OCI-LY3 (cell line): ENCODE results near the gene SELENOO.
A peak's percentile ranks its signal among the peaks of the same experiment; 100 is the strongest.

Experiments
- H2AFZ ChIP-seq: fragments of 200-600, 300-600 bp; shearing (Covaris generic); 2 replicates; pipeline ENCODE4 v1.6.0; 2014; ENCODE audit warnings: antibody characterized with exemption, low read depth, low read length
- H3K27ac ChIP-seq: fragments of 200-600, 300-600 bp; sonication (generic); 2 replicates; pipeline ENCODE4 v1.5.1; 2014; ENCODE audit warnings: mild to moderate bottlenecking, low read length, moderate library complexity, mixed read lengths
- H3K27me3 ChIP-seq: fragments of 200-600, 300-600 bp; sonication (generic); 2 replicates; pipeline ENCODE4 v1.6.1; 2014; ENCODE audit warnings: low read depth, low read length, mixed read lengths
- H3K36me3 ChIP-seq: fragments of 200-600, 300-600 bp; sonication (generic); replicated peaks from 2 replicates; pipeline ENCODE3; 2014; ENCODE audit warnings: low read depth, low read length, mixed read lengths
- H3K4me1 ChIP-seq: fragments of 300-600, 200-600 bp; sonication (generic); 2 replicates; pipeline ENCODE4 v1.6.1; 2014; ENCODE audit warnings: low read length, mixed read lengths
- H3K4me2 ChIP-seq: fragments of 200-600, 300-600 bp; sonication (generic); 2 replicates; pipeline ENCODE4 v1.6.1; 2014; ENCODE audit warnings: low read length, mixed read lengths
- H3K4me3 ChIP-seq: fragments of 300-600, 200-600 bp; sonication (generic); 2 replicates; pipeline ENCODE4 v1.5.1; 2014; ENCODE audit warnings: antibody characterized with exemption, mild to moderate bottlenecking, low read length, moderate library complexity
- H3K79me2 ChIP-seq: fragments of 300-600, 200-600 bp; shearing (Covaris generic); 2 replicates; pipeline ENCODE4 v1.6.1; 2014; ENCODE audit warnings: mild to moderate bottlenecking, low read length, mixed read lengths
- H3K9ac ChIP-seq: fragments of 300-600, 200-600 bp; shearing (Covaris generic); 2 replicates; pipeline ENCODE4 v1.6.0; 2014; ENCODE audit warnings: mild to moderate bottlenecking, low read length, moderate library complexity
- H3K9me3 ChIP-seq: fragments of 200-600, 300-600 bp; shearing (Covaris generic); 2 replicates; pipeline ENCODE4 v1.6.1; 2014; ENCODE audit warnings: low read length, mixed read lengths; ENCODE audit not compliant: insufficient read depth
- H4K20me1 ChIP-seq: fragments of 200-600, 300-600 bp; sonication (generic); 2 replicates; pipeline ENCODE4 v1.6.1; 2016; ENCODE audit warnings: low read length, mixed read lengths; ENCODE audit not compliant: insufficient read depth
- EZH2phosphoT487 ChIP-seq: fragments of 200-600 bp; shearing (Covaris generic); IDR thresholded peaks from 2 replicates; pipeline ENCODE4 v1.6.1; 2018; ENCODE audit warnings: antibody characterized with exemption, mixed run types, low read depth
- TF ChIP-seq, protein P1 (sequence below): fragments of 200-600, 300-600 bp; sonication (generic); IDR thresholded peaks from 2 replicates; pipeline ENCODE4 v1.5.1; 2014; ENCODE audit warnings: antibody characterized with exemption, low read length, low read depth

Gene SELENOO

DNA sequence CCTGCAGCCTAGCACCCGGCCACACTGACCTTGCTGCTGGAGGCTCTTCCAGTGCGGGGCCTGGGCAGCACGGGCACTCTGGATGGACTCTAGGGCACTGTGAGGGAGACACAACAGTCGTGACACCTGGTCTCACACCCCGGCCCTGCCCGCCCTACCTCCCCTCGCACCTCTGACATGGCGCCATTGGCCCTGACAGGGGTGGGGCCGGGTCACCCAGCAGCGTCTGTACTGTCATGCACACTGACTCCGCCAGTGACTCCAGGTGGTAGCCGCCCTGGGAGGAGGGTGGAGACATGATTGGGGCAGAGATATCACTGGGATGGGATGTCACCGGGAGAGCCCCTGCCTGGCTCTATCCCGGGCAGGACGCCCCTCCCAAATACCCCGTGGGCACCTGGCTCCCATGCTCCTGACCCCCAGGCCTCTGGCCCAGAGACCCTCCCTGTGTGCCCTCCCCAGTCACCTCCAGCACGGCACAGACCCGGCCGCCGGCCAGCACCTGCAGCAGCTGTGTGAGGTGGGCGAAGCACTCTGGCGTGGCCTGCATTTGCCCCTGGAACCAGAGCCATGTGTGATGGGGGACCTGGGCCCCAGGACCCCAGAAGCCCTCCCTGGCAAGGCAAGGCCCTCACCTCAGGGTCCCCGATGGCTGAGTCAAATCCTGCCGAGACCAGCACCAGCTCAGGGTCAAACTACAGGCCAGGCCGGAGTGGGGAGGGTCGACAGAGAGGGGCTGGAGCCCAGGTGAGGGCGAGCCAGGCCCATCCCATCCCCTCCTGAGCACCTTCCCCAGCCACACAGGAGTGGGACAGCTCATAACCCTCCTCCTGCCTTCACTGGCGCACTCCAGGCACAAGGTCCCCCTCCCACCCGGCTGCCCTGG lies 47.6 kb downstream of the SELENOO start:
- no peaks in the 10 kb centered on the region for H3K9me3 ChIP-seq
- no peaks in the 10 kb centered on the region for H4K20me1 ChIP-seq
- H3K4me2 ChIP-seq: peak overlapping the region; percentile 17; the same call in 1 of the 2 replicates
- TF ChIP-seq, protein P1, sequence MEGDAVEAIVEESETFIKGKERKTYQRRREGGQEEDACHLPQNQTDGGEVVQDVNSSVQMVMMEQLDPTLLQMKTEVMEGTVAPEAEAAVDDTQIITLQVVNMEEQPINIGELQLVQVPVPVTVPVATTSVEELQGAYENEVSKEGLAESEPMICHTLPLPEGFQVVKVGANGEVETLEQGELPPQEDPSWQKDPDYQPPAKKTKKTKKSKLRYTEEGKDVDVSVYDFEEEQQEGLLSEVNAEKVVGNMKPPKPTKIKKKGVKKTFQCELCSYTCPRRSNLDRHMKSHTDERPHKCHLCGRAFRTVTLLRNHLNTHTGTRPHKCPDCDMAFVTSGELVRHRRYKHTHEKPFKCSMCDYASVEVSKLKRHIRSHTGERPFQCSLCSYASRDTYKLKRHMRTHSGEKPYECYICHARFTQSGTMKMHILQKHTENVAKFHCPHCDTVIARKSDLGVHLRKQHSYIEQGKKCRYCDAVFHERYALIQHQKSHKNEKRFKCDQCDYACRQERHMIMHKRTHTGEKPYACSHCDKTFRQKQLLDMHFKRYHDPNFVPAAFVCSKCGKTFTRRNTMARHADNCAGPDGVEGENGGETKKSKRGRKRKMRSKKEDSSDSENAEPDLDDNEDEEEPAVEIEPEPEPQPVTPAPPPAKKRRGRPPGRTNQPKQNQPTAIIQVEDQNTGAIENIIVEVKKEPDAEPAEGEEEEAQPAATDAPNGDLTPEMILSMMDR: no peak
- TF ChIP-seq EZH2phosphoT487: no peak
- no peaks in the 10 kb centered on the region for H3K36me3 ChIP-seq
- H3K27ac ChIP-seq: no peak overlapping the region
- no peak overlapping the region for H2AFZ ChIP-seq
- peaks cover 20% of the 10 kb centered on the region; the same call in 1 of the 2 replicates for H3K4me1 ChIP-seq
- H3K9ac ChIP-seq: no peak overlapping the region
- no peak overlapping the region for H3K4me3 ChIP-seq
- peaks cover 23% of the 10 kb centered on the region for H3K79me2 ChIP-seq
- H3K27me3 ChIP-seq: no peaks in the 10 kb centered on the region

DNA sequence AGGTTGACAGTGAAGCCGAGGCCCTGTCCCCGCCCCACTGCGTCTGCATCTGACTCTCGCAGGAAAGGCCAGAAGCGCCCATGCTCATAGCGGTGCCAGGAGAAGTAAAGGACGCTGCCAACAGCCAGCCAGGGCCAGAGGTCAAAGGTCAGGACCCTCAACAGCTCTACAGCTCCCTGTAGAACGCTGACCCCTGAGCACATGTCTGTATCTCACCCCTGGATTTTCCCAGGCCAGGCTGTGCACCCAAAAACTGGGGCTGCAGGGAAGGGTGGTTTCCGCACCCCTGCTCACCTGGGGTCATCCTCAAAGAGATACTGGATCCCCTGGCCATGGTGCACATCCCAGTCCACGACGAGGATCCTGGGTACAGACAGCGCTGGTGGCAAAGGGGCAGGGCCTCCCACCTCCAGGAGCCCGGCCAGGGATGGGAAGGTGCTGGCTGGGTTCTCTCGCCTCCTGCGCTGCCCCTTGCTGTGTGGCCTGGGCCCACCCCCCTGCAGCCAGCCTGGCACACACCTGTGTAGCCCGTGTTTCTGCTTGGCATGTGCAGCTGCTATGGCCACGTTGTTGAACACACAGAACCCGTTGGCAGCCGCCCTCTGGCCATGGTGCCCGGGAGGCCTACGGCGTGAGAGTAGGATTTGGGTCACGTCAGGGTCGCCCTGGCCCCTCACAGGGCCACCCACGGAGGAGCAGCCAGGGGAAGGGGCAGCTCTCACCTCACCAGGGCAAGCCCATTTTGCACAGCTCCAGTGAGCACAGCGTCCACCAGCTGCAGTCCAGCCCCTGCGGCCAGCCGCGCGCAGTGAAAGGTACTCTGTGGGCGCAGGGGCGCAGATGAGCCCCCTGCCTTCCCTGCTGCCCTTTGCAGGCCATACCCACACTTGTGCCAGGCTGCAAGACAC lies 48.8 kb downstream of the SELENOO start:
- no peak overlapping the region for H3K9ac ChIP-seq
- H3K4me3 ChIP-seq: peak overlapping the region; percentile 98; the same call in 1 of the 2 replicates
- no peaks in the 10 kb centered on the region for H4K20me1 ChIP-seq
- peaks cover 20% of the 10 kb centered on the region; the same call in 1 of the 2 replicates for H3K4me1 ChIP-seq
- H3K36me3 ChIP-seq: no peaks in the 10 kb centered on the region
- TF ChIP-seq, protein P1: no peak
- no peak for TF ChIP-seq EZH2phosphoT487
- peak overlapping the region; percentile 79 for H3K4me2 ChIP-seq
- H3K79me2 ChIP-seq: peaks cover 12% of the 10 kb centered on the region
- no peaks in the 10 kb centered on the region for H3K9me3 ChIP-seq
- H3K27me3 ChIP-seq: no peaks in the 10 kb centered on the region
- no peak overlapping the region for H2AFZ ChIP-seq
- no peak overlapping the region for H3K27ac ChIP-seq

DNA sequence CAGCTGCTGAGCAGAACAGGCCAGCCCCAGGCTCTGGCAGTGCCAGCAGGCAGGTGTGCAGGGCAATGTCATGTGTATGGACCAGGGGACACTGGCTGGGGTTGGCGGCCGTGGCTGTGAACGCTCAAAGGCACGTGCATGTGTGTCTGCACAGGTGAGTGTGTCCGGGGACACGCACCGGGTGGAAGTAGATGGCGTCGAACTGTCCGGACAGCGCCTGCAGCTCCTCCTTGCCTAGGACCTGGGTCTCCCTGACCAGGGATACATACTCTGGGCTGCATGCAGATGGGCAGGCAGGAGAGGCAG lies 49.4 kb downstream of the SELENOO start:
- peaks cover 20% of the 10 kb centered on the region; the same call in 1 of the 2 replicates for H3K4me1 ChIP-seq
- peak overlapping the region; percentile 86 for H3K9ac ChIP-seq
- TF ChIP-seq EZH2phosphoT487: no peak
- TF ChIP-seq, protein P1: no peak

More for the DNA sequence above, 49.4 kb downstream of the SELENOO start:
- Histone ChIP-seq H3K9me3 (no peaks in the 10 kb centered on the region), H3K36me3 (no peaks in the 10 kb centered on the region), H3K27me3 (no peaks in the 10 kb centered on the region), H4K20me1 (no peaks in the 10 kb centered on the region), H3K4me2 (peak overlapping the region; percentile 79), H3K4me3 (peak overlapping the region; percentile 98), H3K79me2 (peaks cover 10% of the 10 kb centered on the region), H2AFZ (no peak overlapping the region), H3K27ac (no peak overlapping the region)
